K562 (cell line): Measurements from ENCODE around the gene CEP89. TPM values are rescaled to one million over a fixed set of nuclear protein-coding genes. Genes with fewer than 3 reads are reported as not detected.

Source experiments
- ATAC-seq: fragments of 200-7000 bp; cut with Tn5 transposase; 3 replicates; pipeline ENCODE4 v1.9.1; 2020; ENCODE audit warnings: moderate library complexity
- BruUV-seq: library from RNA; stranded (reverse); fragments of 400-500 nt; replicated peaks from 2 replicates; lab custom pipeline; 2021; lab: Mats Ljungman, UMichigan
- CTCF ChIA-PET: fragments of 300-600 bp; formaldehyde crosslinking; extraction: SDS; loops from one replicate; lab custom pipeline; 2021; ENCODE audit warnings: low intra/inter-chr PET ratio; lab: Yijun Ruan, JAX
- POLR2A ChIA-PET: fragments of 300-600, 350-650 bp; sonication (Branson Sonifier 250); formaldehyde crosslinking; extraction: SDS; loops from one replicate; lab custom pipeline; 2021; ENCODE audit warnings: antibody characterized with exemption, inconsistent platforms; lab: Yijun Ruan, JAX
- DNase-seq, 4 experiments: peaks; one replicate each; pipeline versions ENCODE4 v3.0.0 to v3.0.0-alpha.2; 2011 to 2018; ENCODE audit warnings: low spot score in 3 of 4, mixed read lengths in 3 of 4; ENCODE audit errors: extremely low read depth in 1 of 4
- FAIRE-seq: peaks from 2 replicates; lab custom pipeline; 2011; peaks lifted over from hg19 to GRCh38; lab: Jason Lieb, UNC
- H2AFZ ChIP-seq: 2 replicates; pipeline ENCODE4 v1.6.0; 2011; ENCODE audit warnings: low read depth, low read length, control low read depth, inconsistent platforms
- H3K27ac ChIP-seq: fragments of 200-600 bp; 3 replicates; pipeline ENCODE4 v1.8.0; 2011; ENCODE audit warnings: low read depth, mild to moderate bottlenecking, control low read depth, inconsistent platforms, low read length, moderate library complexity, mixed read lengths; ENCODE audit errors: extremely low read depth
- H3K27me3 ChIP-seq, 2 experiments: fragments of 300-600 bp in 1 of 2; 2 replicates in 1 of 2; 3 replicates in 1 of 2; pipeline versions ENCODE4 v1.6.0 to v1.8.0; 2011; ENCODE audit warnings: inconsistent platforms in 2 of 2, low read length in 2 of 2, mild to moderate bottlenecking in 1 of 2, mixed read lengths in 1 of 2, moderate library complexity in 1 of 2; ENCODE audit not compliant: control insufficient read depth in 2 of 2, insufficient read depth in 2 of 2
- H3K36me3 ChIP-seq: fragments of 300-600 bp; 3 replicates; pipeline ENCODE4 v1.8.0; 2011; ENCODE audit warnings: mild to moderate bottlenecking, low read length, inconsistent platforms; ENCODE audit not compliant: control insufficient read depth, insufficient read depth
- H3K4me1 ChIP-seq, 2 experiments: fragments of 200-600 bp in 1 of 2; replicated peaks in 1 of 2; 2 replicates in 1 of 2; 3 replicates in 1 of 2; pipeline versions ENCODE4 v1.5.1 to v1.8.0; 2011; ENCODE audit warnings: inconsistent platforms in 2 of 2, low read length in 2 of 2, mild to moderate bottlenecking in 1 of 2, mixed read lengths in 1 of 2, moderate library complexity in 1 of 2; ENCODE audit not compliant: control insufficient read depth in 2 of 2, insufficient read depth in 2 of 2
- H3K4me2 ChIP-seq: 2 replicates; pipeline ENCODE4 v1.6.1; 2011; ENCODE audit warnings: low read length, control low read depth, inconsistent platforms, mixed read lengths; ENCODE audit not compliant: insufficient read depth
- H3K4me3 ChIP-seq: fragments of 200-600 bp; sonication (generic), shearing (Covaris generic); 2 replicates; pipeline ENCODE4 v1.5.1; 2016; ENCODE audit warnings: control low read depth, inconsistent platforms
- H3K79me2 ChIP-seq: fragments of 200-600 bp; 3 replicates; pipeline ENCODE4 v1.8.0; 2011; ENCODE audit warnings: low read length, inconsistent platforms; ENCODE audit not compliant: control insufficient read depth, insufficient read depth
- H3K9ac ChIP-seq, 2 experiments: 2 replicates each; pipeline versions ENCODE4 v1.6.0 to v1.6.1; 2011; ENCODE audit warnings: low read depth in 2 of 2, low read length in 2 of 2, control low read depth in 1 of 2, inconsistent platforms in 1 of 2, mild to moderate bottlenecking in 1 of 2, mixed read lengths in 1 of 2; ENCODE audit not compliant: insufficient read depth in 1 of 2
- H3K9me1 ChIP-seq: one replicate; pipeline ENCODE4 v1.6.0; 2011; ENCODE audit warnings: inconsistent platforms, mild to moderate bottlenecking, low read length, moderate library complexity; ENCODE audit not compliant: control insufficient read depth, insufficient read depth
- H3K9me3 ChIP-seq: replicated peaks from 2 replicates; pipeline ENCODE4 v1.5.1; 2011; ENCODE audit warnings: low read depth, low read length, inconsistent platforms; ENCODE audit not compliant: control insufficient read depth, insufficient read depth
- H4K20me1 ChIP-seq: replicated peaks from 2 replicates; pipeline ENCODE4 v1.6.1; 2011; ENCODE audit warnings: low read length, inconsistent platforms, mixed read lengths; ENCODE audit not compliant: control insufficient read depth, insufficient read depth
- EGR1 ChIP-seq: fragments of 450-650 bp; conservative IDR thresholded peaks from 2 replicates; pipeline ENCODE4 v1.6.1; 2017; ENCODE audit warnings: mild to moderate bottlenecking
- ETS2 ChIP-seq: IDR thresholded peaks from 2 replicates; pipeline ENCODE4 v1.6.1; 2016; ENCODE audit warnings: borderline replicate concordance, missing genetic modification characterization, mild to moderate bottlenecking, moderate library complexity, missing compliant biosample characterization; ENCODE audit not compliant: poor library complexity, severe bottlenecking
- HOXB6 ChIP-seq: fragments of 250-450 bp; sonication (Bioruptor Pico); IDR thresholded peaks from 2 replicates; pipeline ENCODE4 v1.5.1; 2022; ENCODE audit warnings: mild to moderate bottlenecking, borderline replicate concordance
- JUNB ChIP-seq: fragments of 450-650 bp; formaldehyde crosslinking; conservative IDR thresholded peaks from 2 replicates; pipeline ENCODE4 v1.4.0; 2020; ENCODE audit warnings: mild to moderate bottlenecking
- MTF1 ChIP-seq: fragments of 250-450 bp; sonication (Bioruptor Pico); IDR thresholded peaks from 2 replicates; pipeline ENCODE4 v1.9.0; 2021; ENCODE audit warnings: moderate library complexity, mild to moderate bottlenecking, inconsistent platforms, borderline replicate concordance
- NBN ChIP-seq: fragments of 450-650 bp; IDR thresholded peaks from 2 replicates; pipeline ENCODE4 v1.6.1; 2016; ENCODE audit warnings: low read depth, mild to moderate bottlenecking
- POLR3A ChIP-seq: IDR thresholded peaks from 2 replicates; pipeline ENCODE4 v1.6.1; 2011; ENCODE audit warnings: borderline replicate concordance, mild to moderate bottlenecking, moderate library complexity; ENCODE audit not compliant: insufficient read length, insufficient read depth; ENCODE audit errors: extremely low read depth
- PURB ChIP-seq: sonication (generic); formaldehyde crosslinking; IDR thresholded peaks from 2 replicates; pipeline ENCODE4 v1.9.0; 2021; ENCODE audit warnings: low read depth, mild to moderate bottlenecking, missing genetic modification reagents
- ZBTB1 ChIP-seq: sonication (generic); formaldehyde crosslinking; IDR thresholded peaks from 2 replicates; pipeline ENCODE4 v1.8.1; 2023; ENCODE audit warnings: missing genetic modification reagents, low read depth, mild to moderate bottlenecking, borderline replicate concordance
- ZFP36 ChIP-seq: fragments of 150-350 bp; IDR thresholded peaks from 2 replicates; pipeline ENCODE4 v1.6.1; 2018; ENCODE audit warnings: low read length, low read depth; ENCODE audit not compliant: partially characterized antibody
- ZNF134 ChIP-seq: fragments of 250-450 bp; sonication (Bioruptor Pico); conservative IDR thresholded peaks from 2 replicates; pipeline ENCODE4 v1.4.0; 2020
- ZNF217 ChIP-seq: sonication (generic); formaldehyde crosslinking; IDR thresholded peaks from 2 replicates; pipeline ENCODE4 v1.8.0; 2022; ENCODE audit warnings: mild to moderate bottlenecking, missing genetic modification reagents
- ZNF3 ChIP-seq: fragments of 250-450 bp; sonication (Bioruptor Pico); IDR thresholded peaks from 2 replicates; pipeline ENCODE4 v1.5.0; 2021; ENCODE audit warnings: mild to moderate bottlenecking, moderate library complexity
- WGBS: fragments of 100-300 bp; shearing (Covaris generic); methylation state at CpG from one replicate; pipeline ENCODE4 v1.1.6; 2016; ENCODE audit warnings: low coverage, mixed read lengths; ENCODE audit not compliant: insufficient coverage; ENCODE audit errors: missing lambda C conversion rate; 5-methylcytosine and 5-hydroxymethylcytosine counted together
- in situ Hi-C: fragments of 300-500 bp; cut with MboI; formaldehyde crosslinking; loops from 4 replicates; pipeline ENCODE4 v1.15.0; 2018; ENCODE audit warnings: inconsistent platforms, mixed read lengths
- intact Hi-C: fragments of 100-400 bp; cut with micrococcal nuclease; formaldehyde crosslinking; loops from 2 replicates; pipeline ENCODE4 v1.14.2; 2022
- polyA plus RNA-seq, 8 experiments: library from polyadenylated mRNA; depleted of rRNA in 4 of 8; stranded (reverse) in 5 of 8; unstranded in 3 of 8; fragments of >200 nt; fragmentation: Nextera tagmentation in 2 of 8; fragmentation: Illumina TruSeq in 1 of 8; extraction: Ambion mirVana in 2 of 8; extraction: Trizol in 1 of 8; gene quantifications; 2 replicates each; pipeline versions ENCODE4 v1.2.1 to v1.2.3, GENCODE V29; 2011 to 2014; ENCODE audit warnings: inconsistent platforms in 1 of 8, missing spikeins in 1 of 8
- total RNA-seq, 7 experiments: library from RNA; depleted of rRNA in 6 of 7; stranded (reverse); fragments of >200 nt in 6 of 7; fragmentation: Illumina TruSeq in 2 of 7; extraction: Trizol in 2 of 7; gene quantifications; 2 replicates each; pipeline versions ENCODE4 v1.2.1 to v1.2.3, GENCODE V29; 2011 to 2021; ENCODE audit warnings: low replicate concordance in 1 of 7

The CEP89 gene
- total and polyA plus RNA-seq, 9 of the 15 experiments (the other 6 are each of a cell fraction or from before 2014, with no cell fraction given) = 5.5 to 15.0 (median 7.2) TPM

DNA sequence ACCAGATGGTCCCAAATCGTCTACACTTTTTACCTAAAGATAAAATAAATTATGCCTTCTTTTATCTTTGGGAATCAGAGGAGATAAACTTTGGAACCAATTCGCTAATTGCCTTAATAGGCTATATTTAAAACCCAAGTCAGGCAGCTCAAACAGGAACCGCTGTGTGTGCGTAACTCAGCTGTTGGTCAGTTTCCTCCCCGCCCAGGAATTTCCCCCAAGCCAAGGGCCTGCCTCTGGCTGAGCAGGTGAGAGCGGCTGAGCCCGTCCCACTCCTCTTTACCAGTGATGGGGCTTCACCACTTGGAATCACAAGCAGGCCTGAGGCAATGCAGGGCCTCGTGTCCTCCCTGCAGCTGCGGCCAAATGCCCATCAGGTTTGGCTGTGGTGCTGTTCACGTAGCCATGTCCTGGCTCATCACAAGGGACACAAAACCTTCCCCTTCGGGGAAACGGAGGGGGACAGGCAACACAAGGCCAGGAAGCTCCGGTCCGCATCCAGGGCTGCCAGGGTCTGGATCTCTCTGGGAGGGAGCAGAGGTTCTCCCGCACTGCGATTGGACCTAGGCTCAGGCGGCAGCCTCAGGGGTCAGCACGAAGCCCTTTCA lies 101.7 kb downstream of the CEP89 start:
- no peak overlapping the region for H3K4me3 ChIP-seq
- H3K9me1 ChIP-seq = no peaks in the 10 kb centered on the region
- DNase-seq = no peak
- ATAC-seq = no peak
- no peaks in the 10 kb centered on the region for H3K79me2 ChIP-seq
- intact Hi-C loops = no loop called here
- no peak overlapping the region for H3K4me2 ChIP-seq
- H3K9me3 ChIP-seq = no peaks in the 10 kb centered on the region
- CTCF ChIA-PET = no interaction called here
- TF ChIP-seq POLR3A (no peak), HOXB6 (CRISPR knock-in tag) (no peak), ZBTB1 (CRISPR knock-in tag) (no peak)
- peaks cover 0 to 3% of the 10 kb centered on the region in 2 experiments; a peak in 1 of 5 replicates for H3K4me1 ChIP-seq
- no TSS peak for BruUV-seq
- no peak for FAIRE-seq
- no peaks in the 10 kb centered on the region for H3K36me3 ChIP-seq
- no peak overlapping the region for H3K27ac ChIP-seq
- H4K20me1 ChIP-seq = 0 out of 2 replicates have a peak, but pooled peaks cover 10% of the 10 kb centered on the region
- no peak overlapping the region for H3K9ac ChIP-seq
- POLR2A ChIA-PET = interaction anchor here (0.6 to 0.7 kb wide), 2 partner anchors 16 to 24 kb away, joined by 3 to 4 read pairs; no protein-coding TSS in a partner anchor
- peaks cover 18 to 56% of the 10 kb centered on the region in 2 experiments for H3K27me3 ChIP-seq
- WGBS = 9% methylated on average over 18 of the region's 18 CpGs
- in situ Hi-C loops = no loop called here
- H2AFZ ChIP-seq = no peak overlapping the region

DNA sequence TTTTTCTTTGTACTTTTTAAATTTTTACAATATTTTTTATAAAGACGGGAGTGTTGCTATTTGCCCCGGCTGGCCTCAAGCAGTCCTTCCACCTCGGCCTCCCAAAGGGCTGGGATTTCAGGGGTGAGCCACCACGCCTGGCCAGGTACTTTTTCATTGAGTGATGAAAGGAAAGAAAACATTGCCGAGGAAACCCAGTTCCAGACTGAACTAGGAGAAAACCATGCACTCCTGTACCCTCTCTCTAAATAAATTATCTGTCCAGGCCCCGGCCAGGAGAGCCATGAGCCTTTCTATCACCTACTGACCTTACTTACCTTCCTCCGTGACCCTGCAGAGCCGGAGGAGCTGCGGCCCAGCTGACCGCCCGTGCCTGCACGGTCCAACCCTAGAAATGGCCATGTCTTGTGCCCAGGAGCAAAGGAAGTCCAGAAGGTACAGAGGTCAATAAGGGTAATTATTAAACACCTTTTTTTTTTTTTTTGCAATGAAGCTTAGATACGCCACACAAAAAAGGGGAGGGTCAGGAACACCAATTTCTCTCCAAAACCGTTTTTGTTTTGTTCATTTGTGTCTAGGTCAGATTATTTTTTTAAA lies 102.3 kb downstream of the CEP89 start, which contains the start of gene SLC7A9:
Gene SLC7A9, minus strand, starts transcription at position 399 of the 597 bp plus-strand sequence. CDS start 1,233 bp downstream, outside the sequence.
- no peak within 1 kb of the TSS for H3K4me3 ChIP-seq
- no peak for TF ChIP-seq MTF1
- no peak for TF ChIP-seq ZNF3 (CRISPR knock-in tag)
- no peak for TF ChIP-seq EGR1
- TF ChIP-seq ZFP36 = no peak
- no peak for TF ChIP-seq NBN
- TF ChIP-seq PURB (CRISPR knock-in tag) = no peak
- TF ChIP-seq ZNF134 (CRISPR knock-in tag) = no peak
- no peak for TF ChIP-seq ZNF217 (CRISPR knock-in tag)
- no peak for TF ChIP-seq JUNB
- TF ChIP-seq ETS2 (tag) = no peak

More for the DNA sequence above, 102.3 kb downstream of the CEP89 start, which contains the start of gene SLC7A9:
- 23% methylated on average over 13 of the region's 14 CpGs for WGBS
- intact Hi-C loops = no loop called here
- H3K27ac ChIP-seq = no peak within 1 kb of the TSS
- no peak for ATAC-seq
- in situ Hi-C loops = no loop called here
- no TSS peak for BruUV-seq
- H3K4me2 ChIP-seq = no peak within 1 kb of the TSS
- no peaks in the 10 kb centered on the region for H3K79me2 ChIP-seq
- ChIA-PET POLR2A (interaction anchor here (0.6 to 0.7 kb wide), 2 partner anchors 15 to 25 kb away, joined by 3 to 4 read pairs; no protein-coding TSS in a partner anchor), CTCF (no interaction called here)
- H3K9ac ChIP-seq = no peak within 1 kb of the TSS; a peak in 1 of 4 replicates
- no peaks in the 10 kb centered on the region for H3K9me3 ChIP-seq
- peaks cover 0 to 4% of the 10 kb centered on the region in 2 experiments; a peak in 1 of 5 replicates for H3K4me1 ChIP-seq
- no peaks in the 10 kb centered on the region for H3K36me3 ChIP-seq
- no peak for FAIRE-seq
- H4K20me1 ChIP-seq = 0 out of 2 replicates have a peak, but pooled peaks cover 10% of the 10 kb centered on the region
- H3K9me1 ChIP-seq = no peaks in the 10 kb centered on the region
- H3K27me3 ChIP-seq = peaks cover 22 to 56% of the 10 kb centered on the region in 2 experiments
- no peak for DNase-seq
- no peak within 1 kb of the TSS for H2AFZ ChIP-seq
